ENCODE results near the gene GPR148.

The GPR148 gene

DNA sequence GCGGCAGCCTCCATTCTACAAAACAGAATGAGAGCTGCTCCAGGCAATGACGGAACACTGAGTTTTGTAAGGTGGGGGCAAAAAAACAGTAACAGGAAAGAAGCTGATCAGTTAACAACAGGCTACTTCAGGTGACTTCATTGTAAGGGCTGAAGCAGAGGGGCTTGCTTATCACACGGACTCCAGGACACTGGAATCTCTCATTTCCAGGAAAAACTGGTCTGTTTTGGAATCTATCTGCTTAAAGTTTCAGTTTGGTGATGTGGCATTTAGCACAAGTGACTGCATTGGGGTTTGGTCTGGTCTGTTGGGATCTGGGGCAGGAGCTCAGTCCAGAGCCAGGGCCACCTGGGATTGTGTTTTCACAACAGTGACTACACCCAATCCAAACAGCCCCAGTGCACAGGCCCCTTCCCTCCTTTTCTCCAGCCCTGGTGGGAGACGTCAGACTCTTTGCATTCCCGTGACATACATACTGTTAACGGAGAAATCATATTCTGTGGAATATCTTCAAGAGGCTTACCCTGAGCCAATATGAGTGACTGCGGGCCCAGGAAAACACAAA, 40.6 kb downstream of the GPR148 start:
- DNase-seq (ENCODE audit: low spot score) = no peak

DNA sequence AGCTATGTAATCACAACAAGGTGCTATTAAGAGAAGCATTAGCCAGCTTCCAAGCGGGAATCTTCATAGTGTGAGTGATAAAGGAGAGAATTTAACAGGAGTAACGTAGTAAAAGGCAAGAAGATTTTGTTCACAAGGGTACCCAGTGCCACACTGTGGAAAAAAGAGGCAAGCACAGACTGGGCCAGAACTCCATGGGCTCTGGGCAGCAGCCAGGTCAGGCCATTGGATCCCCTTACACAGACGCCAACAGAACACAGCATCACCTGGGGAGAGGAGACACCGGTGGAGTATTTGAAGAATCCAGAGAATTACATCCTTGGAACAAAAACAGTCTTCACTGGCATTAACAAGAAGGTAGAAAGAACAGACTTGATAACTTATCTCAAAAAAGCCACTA, 47.7 kb downstream of the GPR148 start:
- DNase-seq (ENCODE audit: low spot score) = no peak

DNA sequence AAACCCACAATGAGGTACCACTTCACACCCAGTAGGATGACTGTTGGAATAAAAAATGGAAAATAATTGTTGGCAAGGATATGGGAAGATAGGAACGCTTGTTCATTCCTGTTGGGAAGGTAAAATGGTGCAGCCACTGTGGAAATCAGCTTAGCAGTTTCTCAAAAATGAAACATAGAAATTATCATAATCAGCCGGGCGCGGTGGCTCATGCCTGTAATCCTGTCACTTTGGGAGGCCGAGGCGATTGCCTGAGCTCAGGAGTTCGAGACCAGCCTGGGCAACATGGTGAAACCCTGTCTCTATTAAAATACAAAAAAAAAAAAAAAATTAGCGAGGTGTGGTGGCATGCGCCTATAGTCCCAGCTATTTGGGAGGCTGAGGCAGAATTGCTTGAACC, 49.9 kb downstream of the GPR148 start:
- no peak for DNase-seq (ENCODE audit: low spot score)
